ENCODE data around the gene SLC24A1.

The SLC24A1 gene

GRCh38 chr15:65618560-65619109, 3.1 kb upstream of the SLC24A1 start:
- no peak for DNase-seq (ENCODE audit: low spot score)

GRCh38 chr15:65619626-65620290, 2.0 kb upstream of the SLC24A1 start:
- no peak for DNase-seq (ENCODE audit: low spot score)

- no peak for DNase-seq (ENCODE audit: low spot score)
Observed at GRCh38 chr15:65620833-65621232, 905 bp upstream of the SLC24A1 start.

- DNase-seq (ENCODE audit: low spot score), result no peak
Observed at GRCh38 chr15:65623103-65623502, 1.4 kb downstream of the SLC24A1 start.

- no peak for DNase-seq (ENCODE audit: low spot score)
Observed at GRCh38 chr15:65626856-65627255, 5.1 kb downstream of the SLC24A1 start.

GRCh38 chr15:65629548-65629947, 7.8 kb downstream of the SLC24A1 start:
- DNase-seq (ENCODE audit: low spot score), result no peak

GRCh38 chr15:65630760-65631159, 9.0 kb downstream of the SLC24A1 start:
- DNase-seq (ENCODE audit: low spot score), result no peak

GRCh38 chr15:65631503-65631902, 9.8 kb downstream of the SLC24A1 start:
- DNase-seq (ENCODE audit: low spot score), result no peak

GRCh38 chr15:65632780-65633375, 11.1 kb downstream of the SLC24A1 start:
- no peak for DNase-seq (ENCODE audit: low spot score)

GRCh38 chr15:65633752-65634151, 12.0 kb downstream of the SLC24A1 start:
- no peak for DNase-seq (ENCODE audit: low spot score)

GRCh38 chr15:65634356-65634755, 12.6 kb downstream of the SLC24A1 start:
- no peak for DNase-seq (ENCODE audit: low spot score)

- DNase-seq (ENCODE audit: low spot score), result no peak
Observed at GRCh38 chr15:65638109-65638508, 16.4 kb downstream of the SLC24A1 start.

- peak; percentile 79 for DNase-seq (ENCODE audit: low spot score)
Observed at GRCh38 chr15:65638681-65639089, 16.9 kb downstream of the SLC24A1 start.

GRCh38 chr15:65639509-65639908, 17.8 kb downstream of the SLC24A1 start:
- no peak for DNase-seq (ENCODE audit: low spot score)

GRCh38 chr15:65641768-65642475, 20.2 kb downstream of the SLC24A1 start:
- no peak for DNase-seq (ENCODE audit: low spot score)

- no peak for DNase-seq (ENCODE audit: low spot score)
Observed at GRCh38 chr15:65642594-65642993, 20.9 kb downstream of the SLC24A1 start.

- no peak for DNase-seq (ENCODE audit: low spot score)
Observed at GRCh38 chr15:65644282-65644681, 22.5 kb downstream of the SLC24A1 start.

GRCh38 chr15:65645392-65645791, 23.7 kb downstream of the SLC24A1 start:
- no peak for DNase-seq (ENCODE audit: low spot score)

- DNase-seq (ENCODE audit: low spot score), result no peak
Observed at GRCh38 chr15:65646486-65646885, 24.7 kb downstream of the SLC24A1 start.

- DNase-seq (ENCODE audit: low spot score), result no peak
Observed at GRCh38 chr15:65650312-65651041, 28.7 kb downstream of the SLC24A1 start.

GRCh38 chr15:65651042-65651322, 29.2 kb downstream of the SLC24A1 start:
- DNase-seq (ENCODE audit: low spot score), result no peak
